ENCODE results near the gene SNRK. TPM values are rescaled to one million over a fixed set of nuclear protein-coding genes. Genes with fewer than 3 reads are reported as not detected.

Gene SNRK
- total RNA-seq, 1 experiment from 2014 or later, result 12.0 TPM

GRCh38 chr3:43349716-43350115 lies 63.4 kb downstream of the SNRK start:
- H2AFZ ChIP-seq (ENCODE audit: low read length), result no peak overlapping the region
- no peak overlapping the region for H2BK5ac ChIP-seq (ENCODE audit: insufficient read length, low read length)
- H3K9me3 ChIP-seq (ENCODE audit: control insufficient read depth, low read depth, low read length), result no peaks in the 10 kb centered on the region
- no peak overlapping the region for H3K23ac ChIP-seq (ENCODE audit: insufficient read length, low read depth, low read length)
- no peaks in the 10 kb centered on the region for H3K4me1 ChIP-seq (ENCODE audit: insufficient read depth, low read length)
- H3K79me2 ChIP-seq (ENCODE audit: insufficient read depth, low read length), result no peaks in the 10 kb centered on the region
- no peak overlapping the region for H3K56ac ChIP-seq (ENCODE audit: insufficient read length, low read depth, low read length)
- H3K27me3 ChIP-seq (ENCODE audit: insufficient read depth, low read length), result no peaks in the 10 kb centered on the region; the same call in 1 of the 2 replicates
- no peak overlapping the region for H3K4me3 Mint-ChIP-seq
- no peaks in the 10 kb centered on the region for H3K79me1 ChIP-seq (ENCODE audit: insufficient read depth, low read depth, low read length, poor library complexity, severe bottlenecking)
- peaks cover 3 to 4% of the 10 kb centered on the region in 2 experiments; a peak in 1 of 4 replicates for H3K4me1 Mint-ChIP-seq
- no peak overlapping the region for H3K4me2 ChIP-seq (ENCODE audit: insufficient read depth, insufficient read length, low read length)
- peaks cover 15% of the 10 kb centered on the region for H3K27me3 Mint-ChIP-seq (ENCODE audit: low read depth)
- H4K20me1 ChIP-seq (ENCODE audit: control insufficient read depth, insufficient read depth, insufficient read length), result no peaks in the 10 kb centered on the region
- no peak overlapping the region for H3K4ac ChIP-seq (ENCODE audit: low read depth, low read length)
- no peak overlapping the region for H4K8ac ChIP-seq (replicated peaks; ENCODE audit: insufficient read length, low read depth, low read length)
- no peaks in the 10 kb centered on the region for H3K23me2 ChIP-seq (ENCODE audit: insufficient read length, low read depth, low read length, poor library complexity, severe bottlenecking)
- H3K27ac Mint-ChIP-seq, result no peak overlapping the region
- no peak overlapping the region for H2BK20ac ChIP-seq (ENCODE audit: low read depth, low read length, poor library complexity, severe bottlenecking)
- no peak overlapping the region for H3K18ac ChIP-seq (ENCODE audit: insufficient read length, low read depth, low read length)
- H3K9ac ChIP-seq (ENCODE audit: extremely low read depth, insufficient read length, low read length), result no peak overlapping the region
- peaks cover 0 to 7% of the 10 kb centered on the region in 2 experiments; a peak in 2 of 5 replicates for H3K9me3 Mint-ChIP-seq
- no peak overlapping the region for H2BK120ac ChIP-seq (ENCODE audit: low read depth, low read length, poor library complexity, severe bottlenecking)
- H3T11ph ChIP-seq (ENCODE audit: low read length), result no peak overlapping the region
- no peak for DNase-seq
- no peak for TF ChIP-seq CTCF (conservative IDR thresholded peaks at IDR 0.05)
- no peak overlapping the region for H2BK12ac ChIP-seq (ENCODE audit: insufficient read length, low read depth, low read length)
- no peak overlapping the region for H2AK5ac ChIP-seq (ENCODE audit: insufficient read length, low read length)
- H3K36me3 Mint-ChIP-seq (ENCODE audit: insufficient read depth in 1 of 3, low read depth in 3 of 3), result peaks cover 14 to 31% (median 25%) of the 10 kb centered on the region in 3 experiments
- no CpG with 5 or more reads among the region's 3 CpGs for WGBS (ENCODE audit: extremely low coverage, insufficient read length, low lambda C conversion rate)
- H4K5ac ChIP-seq (ENCODE audit: insufficient read length, low read depth, low read length), result no peak overlapping the region
- no peak overlapping the region for H3K14ac ChIP-seq (ENCODE audit: insufficient read depth, low read length)
- no peak overlapping the region for H4K91ac ChIP-seq (ENCODE audit: insufficient read length, low read depth, low read length)
- H2BK15ac ChIP-seq (ENCODE audit: low read depth, low read length), result no peak overlapping the region
- H3K27ac ChIP-seq (ENCODE audit: insufficient read length, low read depth, low read length), result no peak overlapping the region
